GM12892 (cell line): ENCODE results near the gene NDUFAF2.

ENCODE experiments used
- POLR2A ChIP-seq: IDR thresholded peaks from 2 replicates; pipeline ENCODE4 v1.6.1; 2011; ENCODE audit warnings: low read depth, low read length, control low read depth
- TAF1 ChIP-seq: IDR thresholded peaks from 2 replicates; pipeline ENCODE4 v1.6.1; 2011; ENCODE audit warnings: low read depth, mild to moderate bottlenecking, control low read depth, low read length, borderline replicate concordance

GRCh38 chr5:61114441-61114840, 169.4 kb downstream of the NDUFAF2 start:
- TF ChIP-seq TAF1 (no peak), POLR2A (no peak)
